Endothelial cell of umbilical vein (primary cell): ENCODE measurements around the gene CST3. TPM values are rescaled to one million over a fixed set of nuclear protein-coding genes. Genes with fewer than 3 reads are reported as not detected.

Experiments
- BruUV-seq: library from RNA; stranded (reverse); fragments of 400-500 nt; replicated peaks from 2 replicates; lab custom pipeline; 2021; lab: Mats Ljungman, UMichigan
- CTCF ChIA-PET: fragments of 300-600, 350-600 bp; sonication (Branson Sonifier 250); formaldehyde crosslinking; loops from one replicate; lab custom pipeline; 2021; ENCODE audit warnings: antibody characterized with exemption, inconsistent platforms; lab: Charles Lee
- POLR2A ChIA-PET: fragments of 300-600, 350-600 bp; sonication (Branson Sonifier 250); formaldehyde crosslinking; loops from one replicate; lab custom pipeline; 2021; ENCODE audit warnings: antibody characterized with exemption, inconsistent platforms; lab: Charles Lee
- DNase-seq: peaks from one replicate; pipeline ENCODE4 v3.0.0-alpha.2; 2011; ENCODE audit warnings: low read depth, low spot score
- FAIRE-seq: peaks from 2 replicates; lab custom pipeline; 2011; peaks lifted over from hg19 to GRCh38; lab: Jason Lieb, UNC
- H2AFZ ChIP-seq: 2 replicates; pipeline ENCODE4 v1.6.0; 2012; ENCODE audit warnings: low read depth, low read length, control low read depth, inconsistent platforms
- H3K27ac ChIP-seq: 2 replicates; pipeline ENCODE4 v1.5.1; 2011; ENCODE audit warnings: low read depth, mild to moderate bottlenecking, control low read depth, low read length, moderate library complexity; ENCODE audit not compliant: insufficient read depth
- H3K27me3 ChIP-seq, 2 experiments: 2 replicates each; pipeline versions ENCODE4 v1.6.0 to v1.6.1; 2011; ENCODE audit warnings: low read length in 2 of 2, mixed read lengths in 1 of 2; ENCODE audit not compliant: control insufficient read depth in 2 of 2, insufficient read depth in 2 of 2
- H3K36me3 ChIP-seq, 2 experiments: 2 replicates in 1 of 2; 3 replicates in 1 of 2; pipeline ENCODE4 v1.5.1; 2011; ENCODE audit warnings: low read length in 2 of 2, mild to moderate bottlenecking in 1 of 2, moderate library complexity in 1 of 2; ENCODE audit not compliant: control insufficient read depth in 2 of 2, insufficient read depth in 2 of 2; ENCODE audit errors: extremely low read depth in 1 of 2
- H3K4me1 ChIP-seq: 3 replicates; pipeline ENCODE4 v1.5.1; 2011; ENCODE audit warnings: mild to moderate bottlenecking, low read length; ENCODE audit not compliant: control insufficient read depth, insufficient read depth; ENCODE audit errors: extremely low read depth
- H3K4me2 ChIP-seq: 2 replicates; pipeline ENCODE4 v1.6.1; 2011; ENCODE audit warnings: low read length, control low read depth, mixed read lengths; ENCODE audit not compliant: insufficient read depth
- H3K4me3 ChIP-seq, 3 experiments: fragments of 200-600 bp in 1 of 3; sonication (generic), shearing (Covaris generic) in 1 of 3; replicated peaks in 1 of 3; 2 replicates each; pipeline ENCODE4 v1.5.1; 2011 to 2016; ENCODE audit warnings: control low read depth in 3 of 3, low read length in 3 of 3, mild to moderate bottlenecking in 2 of 3, inconsistent platforms in 1 of 3, low read depth in 1 of 3, moderate library complexity in 1 of 3; ENCODE audit not compliant: insufficient read depth in 1 of 3
- H3K79me2 ChIP-seq: 2 replicates; pipeline ENCODE4 v1.6.0; 2012; ENCODE audit warnings: low read length, inconsistent platforms; ENCODE audit not compliant: control insufficient read depth, insufficient read depth
- H3K9ac ChIP-seq: replicated peaks from 2 replicates; pipeline ENCODE3; 2011; ENCODE audit warnings: low read length, control low read depth; ENCODE audit not compliant: insufficient read depth; ENCODE audit errors: extremely low read depth
- H3K9me1 ChIP-seq: replicated peaks from 3 replicates; pipeline ENCODE4 v1.6.0; 2011; ENCODE audit warnings: mild to moderate bottlenecking, low read length; ENCODE audit not compliant: control insufficient read depth, insufficient read depth; ENCODE audit errors: extremely low read depth
- H3K9me3 ChIP-seq: replicated peaks from 2 replicates; pipeline ENCODE4 v1.5.1; 2012; ENCODE audit warnings: low read length, inconsistent platforms; ENCODE audit not compliant: control insufficient read depth, insufficient read depth
- H4K20me1 ChIP-seq: replicated peaks from 2 replicates; pipeline ENCODE3; 2011; ENCODE audit warnings: mild to moderate bottlenecking, low read length; ENCODE audit not compliant: control insufficient read depth, insufficient read depth; ENCODE audit errors: extremely low read depth
- CTCF ChIP-seq, 2 donors: IDR thresholded peaks; 1 replicate in 1 of 2; 2 replicates in 1 of 2; pipeline ENCODE4 v1.5.1; 2011; ENCODE audit warnings: low read length in 2 of 2, mild to moderate bottlenecking in 2 of 2, moderate library complexity in 2 of 2, control low read depth in 1 of 2, inconsistent platforms in 1 of 2, low read depth in 1 of 2; ENCODE audit not compliant: insufficient read depth in 1 of 2; ENCODE audit errors: extremely low read depth in 1 of 2
- EZH2 ChIP-seq: IDR thresholded peaks from 2 replicates; pipeline ENCODE4 v1.6.1; 2012; ENCODE audit warnings: borderline replicate concordance, low read depth, mild to moderate bottlenecking, moderate library complexity, low read length, inconsistent platforms; ENCODE audit not compliant: severe bottlenecking
- FOS ChIP-seq: IDR thresholded peaks from 2 replicates; pipeline ENCODE4 v1.6.1; 2011; ENCODE audit warnings: mild to moderate bottlenecking, low read length, moderate library complexity, borderline replicate concordance; ENCODE audit not compliant: insufficient read depth
- GATA2 ChIP-seq: IDR thresholded peaks from 2 replicates; pipeline ENCODE4 v1.7.0; 2011; ENCODE audit warnings: low read depth, mild to moderate bottlenecking, moderate library complexity, mixed read lengths, low read length; ENCODE audit not compliant: insufficient read length, insufficient read depth
- MAX ChIP-seq: IDR thresholded peaks from 2 replicates; pipeline ENCODE4 v1.6.1; 2011; ENCODE audit not compliant: insufficient read depth, insufficient read length
- MYC ChIP-seq: IDR thresholded peaks from one replicate; pipeline ENCODE4 v1.6.1; 2011; ENCODE audit warnings: mild to moderate bottlenecking, low read depth, low read length
- POLR2AphosphoS5 ChIP-seq: IDR thresholded peaks from 2 replicates; pipeline ENCODE4 v1.6.1; 2012; ENCODE audit warnings: low read depth, mild to moderate bottlenecking, control low read depth, low read length, moderate library complexity; ENCODE audit not compliant: insufficient read depth
- dilution Hi-C: fragments of 300-500 bp; cut with MboI; formaldehyde crosslinking; loops from one replicate; pipeline ENCODE4 v1.15.0; 2019; ENCODE audit warnings: low sequenced_read_pairs; ENCODE audit not compliant: extremely low pct_ligation_motif_present
- intact Hi-C: fragments of 100-400 bp; cut with micrococcal nuclease; formaldehyde crosslinking; loops from one replicate; pipeline ENCODE4 v1.10.0; 2022
- polyA plus RNA-seq, 4 experiments: library from polyadenylated mRNA; depleted of rRNA in 3 of 4; stranded (reverse) in 3 of 4; unstranded in 1 of 4; fragments of >200 nt; gene quantifications; 2 replicates each; pipeline versions ENCODE4 v1.2.1 to v1.2.3, GENCODE V29; 2011 to 2012; ENCODE audit warnings: missing spikeins in 1 of 4
- total RNA-seq: library from RNA; stranded (reverse); gene quantifications from 2 replicates; pipeline ENCODE4 v1.2.3, GENCODE V29; 2021

CST3 gene
- total and polyA plus RNA-seq, 2 donors (not counting 3 experiments of a cell fraction or from before 2014, with no cell fraction given): 251 to 479 TPM

- ChIA-PET CTCF (no interaction called here), POLR2A (no interaction called here)
- BruUV-seq: no TSS peak
- TF ChIP-seq GATA2: no peak
- TF ChIP-seq FOS: no peak
- no peak for TF ChIP-seq MAX
- no peak for TF ChIP-seq CTCF (IDR thresholded peaks at IDR 0.05; ENCODE audit: extremely low read depth in 1 of 2, insufficient read depth in 1 of 2, low read depth in 1 of 2, low read length in 2 of 2)
- no peak for TF ChIP-seq POLR2AphosphoS5
- TF ChIP-seq EZH2: no peak
- TF ChIP-seq MYC: no peak
- DNase-seq (no peak), FAIRE-seq (no peak)
- Histone ChIP-seq H3K9ac (no peak overlapping the region), H3K9me3 (no peaks in the 10 kb centered on the region), H3K27ac (no peak overlapping the region), H4K20me1 (no peaks in the 10 kb centered on the region), H3K4me3 (no peak overlapping the region), H3K4me2 (no peak overlapping the region), H3K36me3 (no peaks in the 10 kb centered on the region), H2AFZ (no peak overlapping the region), H3K9me1 (no peaks in the 10 kb centered on the region), H3K4me1 (peaks cover 30% of the 10 kb centered on the region), H3K79me2 (no peaks in the 10 kb centered on the region), H3K27me3 (no peaks in the 10 kb centered on the region)
- dilution Hi-C loops (no loop called here), intact Hi-C loops (loop anchor here (5.0 kb wide), 1 partner anchor 274 kb away; the partner anchor contains the start of gene NXT1)
Observed at GRCh38 chr20:23626040-23626620, 11.6 kb downstream of the CST3 start.
